GM10248 (cell line): Measurements from ENCODE around the gene PLAC9.
"Not testable (repeated sequence)": the region's sequence is repeated elsewhere in the genome, so short reads cannot be mapped to it uniquely, and the experiment has no call there.

ENCODE experiments used
- CTCF ChIA-PET: fragments of 300-600 bp; sonication (Branson Sonifier 250); formaldehyde crosslinking; extraction: SDS; loops from one replicate; lab custom pipeline; 2021; ENCODE audit warnings: antibody characterized with exemption; lab: Yijun Ruan, JAX
- POLR2A ChIA-PET: fragments of 350-650 bp; sonication (Branson Sonifier 250); formaldehyde crosslinking; extraction: SDS; loops from one replicate; lab custom pipeline; 2020; ENCODE audit warnings: antibody characterized with exemption; lab: Yijun Ruan, JAX
- DNase-seq: peaks from one replicate; pipeline ENCODE4 v3.0.0; 2012; ENCODE audit errors: extremely low spot score
- TF ChIP-seq, protein P1 (sequence below): IDR thresholded peaks from 2 replicates; pipeline ENCODE4 v1.5.1; 2012; ENCODE audit warnings: mild to moderate bottlenecking, low read depth; ENCODE audit errors: extremely low read depth, missing control alignments, control extremely low read depth

Gene PLAC9, protein sequence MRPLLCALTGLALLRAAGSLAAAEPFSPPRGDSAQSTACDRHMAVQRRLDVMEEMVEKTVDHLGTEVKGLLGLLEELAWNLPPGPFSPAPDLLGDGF

DNA sequence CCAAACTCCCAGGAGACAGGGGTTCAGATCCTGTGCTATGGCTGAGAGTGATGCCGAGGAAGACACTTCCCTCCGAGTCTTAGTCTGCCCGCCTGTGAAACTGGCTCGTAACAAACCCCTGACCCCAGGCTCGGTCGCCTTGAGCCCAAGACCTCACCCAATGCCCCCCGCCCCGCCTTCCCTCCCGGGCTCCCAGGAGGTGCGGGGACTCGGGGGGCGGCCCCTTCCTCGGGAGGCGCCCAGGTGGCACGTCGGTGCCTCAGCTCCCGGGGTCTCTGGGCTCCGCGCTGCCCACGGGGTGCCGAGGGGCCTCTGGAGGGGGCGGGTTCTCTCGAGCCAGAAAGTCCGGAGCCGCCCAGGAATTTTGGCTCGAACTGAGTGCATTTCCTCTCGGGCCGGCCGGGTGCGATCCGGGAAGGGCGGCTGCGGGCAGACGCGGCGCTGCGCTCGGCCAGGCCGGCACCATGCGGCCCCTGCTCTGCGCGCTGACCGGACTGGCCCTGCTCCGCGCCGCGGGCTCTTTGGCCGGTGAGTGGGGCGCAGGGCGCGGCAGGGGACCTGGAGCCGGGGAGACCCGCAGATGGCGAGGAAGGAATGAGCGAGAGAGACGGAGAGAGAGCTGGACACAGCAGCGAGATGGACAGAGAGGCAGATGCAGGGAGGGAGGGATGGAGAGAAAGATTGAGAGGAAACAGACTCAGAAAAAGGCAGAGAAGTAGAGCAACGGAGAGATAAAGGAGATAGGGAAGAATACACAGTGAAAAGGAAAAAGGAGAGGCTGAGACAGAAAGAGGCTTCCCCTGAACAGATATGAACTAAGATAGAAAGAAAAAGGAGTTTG is at the start of gene PLAC9:
Gene PLAC9 (plus strand): TSS at position 432 of the 841 bp plus-strand sequence. CDS start 33 bp downstream, at position 465.
- CTCF ChIA-PET, result interaction anchor here (0.7 to 2.7 kb wide), 4 partner anchors 12 to 129 kb away, joined by 3 to 12 read pairs (median 3); no protein-coding TSS in a partner anchor
- DNase-seq, result no peak
- POLR2A ChIA-PET, result no interaction called here
- TF ChIP-seq, protein P1, sequence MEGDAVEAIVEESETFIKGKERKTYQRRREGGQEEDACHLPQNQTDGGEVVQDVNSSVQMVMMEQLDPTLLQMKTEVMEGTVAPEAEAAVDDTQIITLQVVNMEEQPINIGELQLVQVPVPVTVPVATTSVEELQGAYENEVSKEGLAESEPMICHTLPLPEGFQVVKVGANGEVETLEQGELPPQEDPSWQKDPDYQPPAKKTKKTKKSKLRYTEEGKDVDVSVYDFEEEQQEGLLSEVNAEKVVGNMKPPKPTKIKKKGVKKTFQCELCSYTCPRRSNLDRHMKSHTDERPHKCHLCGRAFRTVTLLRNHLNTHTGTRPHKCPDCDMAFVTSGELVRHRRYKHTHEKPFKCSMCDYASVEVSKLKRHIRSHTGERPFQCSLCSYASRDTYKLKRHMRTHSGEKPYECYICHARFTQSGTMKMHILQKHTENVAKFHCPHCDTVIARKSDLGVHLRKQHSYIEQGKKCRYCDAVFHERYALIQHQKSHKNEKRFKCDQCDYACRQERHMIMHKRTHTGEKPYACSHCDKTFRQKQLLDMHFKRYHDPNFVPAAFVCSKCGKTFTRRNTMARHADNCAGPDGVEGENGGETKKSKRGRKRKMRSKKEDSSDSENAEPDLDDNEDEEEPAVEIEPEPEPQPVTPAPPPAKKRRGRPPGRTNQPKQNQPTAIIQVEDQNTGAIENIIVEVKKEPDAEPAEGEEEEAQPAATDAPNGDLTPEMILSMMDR, result no peak

DNA sequence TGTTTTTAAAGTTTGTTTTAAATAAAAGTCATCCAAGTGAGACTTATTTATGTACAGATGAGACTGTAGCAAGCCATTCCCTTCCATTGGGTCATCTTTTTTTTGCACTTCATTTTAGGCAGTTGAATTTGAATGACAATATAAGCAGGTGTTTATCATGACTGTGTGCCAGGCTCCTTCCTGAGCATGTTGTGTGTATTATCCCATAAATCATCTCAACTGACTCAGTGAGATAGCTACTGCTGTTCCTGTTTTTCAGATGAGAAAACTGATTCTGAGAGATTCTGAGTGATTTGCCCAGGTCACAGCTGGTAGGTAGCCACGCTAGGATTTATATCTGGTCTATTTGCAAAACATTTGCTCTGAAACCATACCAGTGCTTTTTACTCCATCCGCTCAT is 42.4 kb upstream of the PLAC9 start:
- TF ChIP-seq, protein P1, result no peak
- DNase-seq, result no peak
- CTCF ChIA-PET, result interaction anchor here (1.5 kb wide), 1 partner anchor 8 kb away, joined by 4 read pairs; no protein-coding TSS in a partner anchor
- POLR2A ChIA-PET, result no interaction called here

DNA sequence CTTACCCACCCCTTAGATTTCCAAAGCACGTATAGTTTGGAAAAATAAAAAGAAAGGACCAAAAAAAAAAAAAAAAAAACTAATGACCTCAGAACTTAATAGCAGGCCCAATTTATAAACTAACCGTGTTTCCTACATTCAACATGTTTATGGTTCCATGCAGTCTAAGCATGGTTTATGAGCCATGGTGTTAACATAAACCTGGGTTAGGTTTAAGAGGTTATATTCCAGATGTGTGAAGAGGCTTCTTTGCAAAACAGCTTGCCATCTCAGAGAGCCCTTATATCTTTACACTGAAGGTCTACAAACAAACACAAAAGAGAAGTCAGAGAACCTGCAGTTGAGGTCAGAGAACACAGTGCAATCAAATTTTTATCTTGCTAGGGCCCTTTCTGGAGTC is 38.3 kb upstream of the PLAC9 start:
- DNase-seq, result no peak
- ChIA-PET CTCF (no interaction called here), POLR2A (no interaction called here)
- TF ChIP-seq, protein P1, result no peak

DNA sequence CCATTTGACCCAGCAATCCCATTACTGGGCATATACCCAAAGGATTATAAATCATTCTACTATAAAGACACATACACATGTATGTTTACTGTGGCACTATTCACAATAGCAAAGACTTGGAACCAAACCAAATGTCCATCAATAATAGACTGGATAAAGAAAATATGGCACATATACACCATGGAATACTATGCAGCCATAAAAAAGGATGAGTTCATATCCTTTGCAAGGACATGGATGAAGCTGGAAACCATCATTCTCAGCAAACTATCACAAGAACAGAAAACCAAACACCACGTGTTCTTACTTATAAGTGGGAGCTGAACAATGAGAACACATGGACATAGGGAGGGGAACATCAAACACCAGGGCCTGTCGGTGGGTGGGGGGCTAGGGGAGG is 34.3 kb upstream of the PLAC9 start:
- CTCF ChIA-PET, DNase-seq, POLR2A ChIA-PET: not testable (repeated sequence)

DNA sequence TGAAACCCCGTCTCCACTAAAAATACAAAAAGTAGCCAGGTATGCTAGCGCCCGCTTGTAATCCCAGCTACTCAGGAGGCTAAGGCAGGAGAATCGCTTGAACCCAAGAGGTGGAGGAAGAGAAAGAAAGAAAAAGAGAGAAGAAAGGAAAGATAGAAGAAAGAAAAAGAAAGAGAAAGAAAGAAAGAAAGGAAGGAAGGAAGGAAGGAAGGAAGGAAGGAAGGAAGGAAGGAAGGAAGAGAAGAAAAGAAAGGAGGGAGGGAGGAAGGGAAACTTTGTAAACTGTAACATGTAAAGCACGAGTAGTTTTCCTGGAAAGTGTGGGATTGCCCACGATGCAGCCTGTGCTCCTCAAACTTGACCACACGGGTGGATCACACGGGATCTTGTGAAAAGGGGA is 33.2 kb upstream of the PLAC9 start:
- CTCF ChIA-PET, POLR2A ChIA-PET, DNase-seq: not testable (repeated sequence)

DNA sequence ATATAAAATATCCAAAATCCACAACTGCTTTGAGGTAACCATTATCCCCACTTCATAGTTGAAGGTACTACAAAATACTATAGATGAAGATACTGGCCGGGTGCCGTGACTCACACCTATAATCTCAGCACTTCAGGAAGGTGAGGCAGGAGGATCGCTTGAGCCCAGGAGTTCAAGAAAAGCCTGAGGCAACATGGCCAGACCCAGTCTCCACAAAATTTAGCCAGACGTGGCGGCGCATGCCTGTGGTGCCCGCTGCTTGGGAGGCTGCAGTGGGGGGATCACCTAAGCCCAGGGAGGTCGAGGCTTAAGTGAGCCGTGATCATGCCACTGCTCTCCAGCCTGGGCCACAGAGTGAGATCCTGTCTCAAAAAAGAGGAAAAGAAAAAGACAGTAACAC is 32.4 kb upstream of the PLAC9 start:
- POLR2A ChIA-PET, result no interaction called here
- CTCF ChIA-PET, result no interaction called here

DNA sequence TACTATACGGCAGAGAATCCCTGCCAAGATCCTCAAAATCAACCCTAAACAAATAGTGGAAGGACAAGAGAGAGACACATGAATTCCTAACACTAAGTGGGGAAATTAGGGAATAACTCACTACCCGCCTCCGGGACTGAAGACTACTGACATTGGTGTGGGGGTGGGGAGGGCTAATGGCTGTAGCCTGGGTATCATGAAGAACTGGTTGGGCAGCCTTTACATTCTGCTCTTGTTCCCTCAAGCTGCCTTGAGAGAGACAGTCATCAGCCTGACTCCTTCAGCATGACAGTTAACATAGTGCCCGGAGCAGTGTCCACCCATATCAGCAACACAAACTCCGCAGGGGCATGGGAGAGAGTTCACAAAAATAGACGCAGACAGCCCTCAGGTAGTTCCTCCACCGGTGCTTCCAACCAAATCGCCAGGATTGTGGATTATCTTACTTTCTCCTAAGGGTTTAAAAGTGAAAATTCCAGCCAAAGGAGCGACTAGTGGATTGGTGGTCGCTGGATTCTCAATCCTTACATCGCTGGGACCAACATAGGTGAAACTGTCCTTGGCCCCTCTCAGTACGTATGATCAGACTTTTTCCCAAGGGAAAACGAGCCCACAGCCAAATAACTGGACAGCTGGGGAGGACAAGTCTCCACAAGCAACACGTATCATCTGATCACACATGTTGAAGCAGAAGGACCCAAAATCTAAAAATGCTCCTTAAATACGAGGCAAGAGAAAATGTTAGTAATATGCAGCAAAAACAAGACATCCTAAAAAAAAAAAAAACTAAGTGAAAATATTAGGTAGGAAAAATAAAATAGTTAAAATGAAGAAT is 31.5 kb upstream of the PLAC9 start:
- ChIA-PET CTCF (no interaction called here), POLR2A (no interaction called here)
- TF ChIP-seq, protein P1, result no peak
- no peak for DNase-seq

More for the DNA sequence above, 32.4 kb upstream of the PLAC9 start:
- TF ChIP-seq, protein P1, result no peak
- no peak for DNase-seq
